ENCODE measurements around the gene AGBL4.

DNA sequence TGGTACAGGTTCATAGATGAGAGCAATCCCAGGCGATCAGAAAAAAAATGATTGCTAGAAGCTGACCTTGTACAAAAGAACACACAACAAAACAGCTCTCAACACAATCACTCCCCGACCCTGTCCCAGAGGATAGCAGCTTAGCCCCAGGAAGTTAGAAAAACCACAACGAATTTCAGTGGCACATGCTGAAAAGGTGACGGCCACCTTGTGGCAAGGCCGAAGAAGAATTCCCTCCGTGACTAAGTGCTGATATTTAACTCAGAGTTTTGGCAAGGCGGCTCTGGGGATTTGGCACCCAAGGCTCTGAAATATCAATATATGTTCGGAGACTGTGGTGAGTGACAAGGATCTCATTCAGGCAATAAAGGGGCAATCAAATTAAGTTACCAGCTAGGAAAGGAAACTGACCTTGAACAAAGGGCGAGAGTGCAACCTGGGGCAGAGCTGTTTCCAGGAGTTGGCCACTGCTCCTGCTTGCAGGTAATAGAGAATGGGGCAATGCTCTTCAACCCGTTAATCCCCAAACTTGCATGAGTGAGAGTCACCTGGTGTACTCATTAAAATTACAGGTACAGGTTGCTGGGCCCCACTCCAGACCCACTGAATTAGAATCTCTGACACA lies 1343.2 kb downstream of the AGBL4 start:
- TF ChIP-seq POLR2AphosphoS5 (IDR thresholded peaks at IDR 0.05; ENCODE audit: borderline replicate concordance, low read depth, low read length) (no peak), EZH2 (IDR thresholded peaks at IDR 0.05) (no peak), FOXP2 (optimal IDR thresholded peaks at IDR 0.05; ENCODE audit: control extremely low read depth, extremely low read length, insufficient read depth) (no peak)

Measured in SK-N-MC (cell line).